Breast epithelium (tissue), 3 donors: ENCODE measurements around the gene NUTF2.

ENCODE experiments used
- CTCF ChIP-seq, 3 donors: fragments of 450-650 bp; IDR thresholded peaks; one replicate each; pipeline ENCODE4 v1.5.1; 2016 to 2017; ENCODE audit warnings: antibody characterized with exemption in 3 of 3, mild to moderate bottlenecking in 3 of 3, moderate library complexity in 3 of 3
- POLR2A ChIP-seq: fragments of 450-650 bp; IDR thresholded peaks from one replicate; pipeline ENCODE4 v1.6.1; 2016; ENCODE audit warnings: antibody characterized with exemption, mild to moderate bottlenecking, moderate library complexity

- TF ChIP-seq CTCF (IDR thresholded peaks at IDR 0.05) (no peak), POLR2A (no peak)
These were observed 60.9 kb downstream of the NUTF2 start for GRCh38 chr16:67907397-67908180.
